ENCODE data around the gene DDT.
"Not testable (repeated sequence)": the region's sequence is repeated elsewhere in the genome, so short reads cannot be mapped to it uniquely, and the experiment has no call there.

GRCh38 chr22:23986089-23986488, 11.8 kb upstream of the DDT start:
- not testable (repeated sequence) for TF ChIP-seq CTCF, EP300, POLR2A (IDR thresholded peaks at IDR 0.05)

All from tibial nerve (tissue), 4 donors.